22Rv1 (cell line): ENCODE measurements around the gene CCDC57.

Experiments used
- H3K27ac ChIP-seq: fragments of 450-650 bp; 2 replicates; pipeline ENCODE4 v1.5.1; 2017
- CTCF ChIP-seq: fragments of 450-650 bp; IDR thresholded peaks from 2 replicates; pipeline ENCODE4 v1.5.1; 2017; ENCODE audit warnings: mild to moderate bottlenecking
- ZFX ChIP-seq: fragments of 450-650 bp; IDR thresholded peaks from 2 replicates; pipeline ENCODE4 v1.6.1; 2017; ENCODE audit warnings: antibody characterized with exemption, borderline replicate concordance

Gene CCDC57

DNA sequence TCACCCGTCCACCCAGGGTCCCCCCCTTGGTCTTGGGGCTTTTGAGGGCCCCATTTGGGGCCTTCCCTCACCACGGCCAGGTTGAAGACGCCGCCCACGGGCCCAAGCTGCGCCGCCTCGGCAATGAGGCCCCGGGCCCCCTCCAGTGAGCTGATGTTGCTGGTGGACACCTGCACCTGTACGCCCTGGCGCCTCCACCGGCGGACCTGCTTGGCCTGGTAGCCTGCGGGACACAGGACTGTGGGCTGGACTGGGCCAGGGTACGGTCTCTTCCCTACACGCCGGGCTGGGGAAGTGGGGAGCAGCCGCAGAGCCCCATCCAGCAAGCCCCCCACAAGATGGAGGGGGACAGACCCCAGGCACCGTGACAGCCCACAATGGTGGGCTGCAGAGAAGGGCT is 130.2 kb downstream of the CCDC57 start:
- no peak for TF ChIP-seq ZFX
- no peak for TF ChIP-seq CTCF
- no peak overlapping the region for H3K27ac ChIP-seq

DNA sequence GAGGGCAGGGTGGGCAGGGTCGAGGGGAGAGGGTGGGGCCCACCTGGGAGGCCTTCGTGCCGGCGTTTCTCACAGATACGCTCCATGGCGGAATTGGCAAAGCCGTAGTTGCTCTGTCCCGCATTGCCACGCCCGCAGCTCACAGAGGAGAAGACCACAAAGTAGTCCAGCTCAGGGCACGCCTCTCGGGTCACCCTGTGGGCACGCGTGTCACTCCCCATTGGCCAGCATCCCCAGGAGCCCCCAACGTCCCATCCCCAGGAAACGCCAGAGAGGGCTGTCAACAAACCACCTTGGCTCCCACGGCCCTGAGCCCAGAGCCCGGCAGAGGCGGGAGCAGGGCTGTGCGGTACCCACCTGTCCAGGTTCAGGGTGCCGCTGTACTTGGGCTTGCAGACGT is 130.7 kb downstream of the CCDC57 start:
- TF ChIP-seq CTCF (no peak), ZFX (no peak)
- no peak overlapping the region for H3K27ac ChIP-seq

DNA sequence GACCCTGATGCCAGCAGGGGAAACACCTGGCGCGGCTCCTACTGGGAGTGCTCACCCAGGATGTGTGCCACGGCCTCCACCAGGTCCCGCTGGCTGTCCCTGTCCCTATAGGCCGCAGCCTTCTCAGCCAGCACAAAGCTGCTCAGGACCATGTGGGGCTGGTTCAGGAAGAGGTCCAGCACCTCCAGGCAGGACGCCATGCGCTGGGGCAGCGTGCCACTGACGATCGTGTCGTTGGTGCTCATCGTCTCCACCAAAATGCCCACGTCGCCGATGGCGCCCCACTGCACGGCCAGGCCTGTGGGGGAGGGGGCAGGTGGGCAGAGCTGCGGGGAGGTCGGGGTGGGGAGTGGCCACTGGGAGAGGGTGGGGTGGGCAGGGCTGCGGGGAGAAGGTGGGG is 131.1 kb downstream of the CCDC57 start:
- H3K27ac ChIP-seq, result no peak overlapping the region
- TF ChIP-seq ZFX, result no peak
- no peak for TF ChIP-seq CTCF

GRCh38 chr17:82080789-82081464 is 131.7 kb downstream of the CCDC57 start:
- H3K27ac ChIP-seq, result no peak overlapping the region
- no peak for TF ChIP-seq CTCF
- no peak for TF ChIP-seq ZFX

GRCh38 chr17:82080048-82080788 is 132.4 kb downstream of the CCDC57 start:
- TF ChIP-seq ZFX (no peak), CTCF (no peak)
- no peak overlapping the region for H3K27ac ChIP-seq

DNA sequence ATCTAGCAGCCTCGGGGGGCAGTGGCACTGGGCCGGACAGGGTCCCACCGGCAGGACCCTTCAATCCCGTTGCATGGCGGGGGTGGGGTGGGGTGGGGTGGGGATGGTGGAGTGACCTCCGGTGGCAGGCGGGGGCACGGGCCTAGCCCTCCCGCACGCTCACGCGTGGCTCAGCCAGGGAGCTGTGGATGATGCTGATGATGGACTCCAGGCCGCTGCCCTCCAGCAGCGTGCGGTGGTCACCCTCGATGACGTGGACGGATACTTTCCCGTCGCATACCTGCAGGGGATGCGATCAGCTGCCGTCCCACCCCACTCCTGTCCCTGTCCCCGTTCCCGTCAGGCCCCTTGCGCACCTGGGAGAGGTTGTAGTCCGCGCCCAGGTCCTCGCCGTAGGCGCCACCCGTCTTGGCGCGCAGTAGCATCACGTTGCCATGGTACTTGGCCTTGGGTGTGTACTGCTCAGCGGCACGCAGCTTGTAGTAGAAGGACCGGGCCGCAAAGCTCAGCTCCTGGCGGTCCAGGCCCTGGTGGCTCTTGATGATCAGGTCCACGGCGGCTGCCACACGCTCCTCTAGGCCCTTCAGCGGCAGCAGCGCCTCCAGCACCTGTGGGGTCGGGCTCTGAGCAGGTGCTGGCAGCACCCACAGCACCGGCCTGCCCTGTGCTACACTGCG is 133.5 kb downstream of the CCDC57 start:
- no peak for TF ChIP-seq CTCF
- TF ChIP-seq ZFX, result no peak
- no peak overlapping the region for H3K27ac ChIP-seq

- peak overlapping the region; percentile 51; the same call in 1 of the 2 replicates for H3K27ac ChIP-seq
- TF ChIP-seq ZFX (no peak), CTCF (no peak)
Measured at GRCh38 chr17:82078433-82078832, 134.2 kb downstream of the CCDC57 start.
